Fibroblast of lung (primary cell): ENCODE measurements around the gene SHPK. TPM values are rescaled to one million over a fixed set of nuclear protein-coding genes. Genes with fewer than 3 reads are reported as not detected.

Experiments
- DNase-seq, 2 donors: peaks; one replicate each; pipeline versions ENCODE4 v3.0.0 to v3.0.0-alpha.2; 2010; ENCODE audit warnings: low read depth in 2 of 2
- H2AFZ ChIP-seq: 2 replicates; pipeline ENCODE4 v1.5.1; 2012; ENCODE audit warnings: low read length, control low read depth, inconsistent platforms
- H3K27ac ChIP-seq: 2 replicates; pipeline ENCODE4 v1.5.1; 2011; ENCODE audit warnings: low read length, control low read depth; ENCODE audit not compliant: insufficient read depth
- H3K27me3 ChIP-seq: 2 replicates; pipeline ENCODE4 v1.5.1; 2011; ENCODE audit warnings: mild to moderate bottlenecking, low read length; ENCODE audit not compliant: control insufficient read depth, insufficient read depth
- H3K36me3 ChIP-seq: 2 replicates; pipeline ENCODE4 v1.5.1; 2011; ENCODE audit warnings: low read length; ENCODE audit not compliant: control insufficient read depth, insufficient read depth
- H3K4me1 ChIP-seq: 2 replicates; pipeline ENCODE4 v1.5.1; 2011; ENCODE audit warnings: low read length; ENCODE audit not compliant: control insufficient read depth, insufficient read depth; ENCODE audit errors: extremely low read depth
- H3K4me2 ChIP-seq: 2 replicates; pipeline ENCODE4 v1.5.1; 2011; ENCODE audit warnings: low read length, control low read depth; ENCODE audit not compliant: insufficient read depth; ENCODE audit errors: extremely low read depth
- H3K4me3 ChIP-seq, 4 experiments: fragments of 200-600 bp in 1 of 4; sonication (generic) in 1 of 4; replicated peaks in 1 of 4; 2 replicates each; pipeline ENCODE4 v1.5.1; 2011 to 2016; ENCODE audit warnings: low read length in 4 of 4, low read depth in 3 of 4, mild to moderate bottlenecking in 3 of 4, control low read depth in 2 of 4, inconsistent platforms in 1 of 4, mixed read lengths in 1 of 4; ENCODE audit not compliant: insufficient read depth in 1 of 4; ENCODE audit errors: control extremely low read depth in 1 of 4
- H3K79me2 ChIP-seq: 2 replicates; pipeline ENCODE4 v1.5.1; 2012; ENCODE audit warnings: mild to moderate bottlenecking, low read length, inconsistent platforms; ENCODE audit not compliant: control insufficient read depth, insufficient read depth
- H3K9ac ChIP-seq: 2 replicates; pipeline ENCODE4 v1.5.1; 2011; ENCODE audit warnings: mild to moderate bottlenecking, low read length, control low read depth; ENCODE audit not compliant: insufficient read depth
- H3K9me3 ChIP-seq: 2 replicates; pipeline ENCODE4 v1.5.1; 2012; ENCODE audit warnings: low read depth, low read length; ENCODE audit not compliant: control insufficient read depth, insufficient read depth
- H4K20me1 ChIP-seq: 2 replicates; pipeline ENCODE4 v1.5.1; 2011; ENCODE audit warnings: low read length; ENCODE audit not compliant: control insufficient read depth, insufficient read depth; ENCODE audit errors: extremely low read depth
- CTCF ChIP-seq, 2 donors: IDR thresholded peaks in 1 of 2; conservative IDR thresholded peaks in 1 of 2; 1 replicate in 1 of 2; 2 replicates in 1 of 2; pipeline ENCODE4 v1.5.1; 2011 to 2012; ENCODE audit warnings: low read length in 2 of 2, control low read depth in 1 of 2, inconsistent platforms in 1 of 2, low read depth in 1 of 2, mild to moderate bottlenecking in 1 of 2
- EZH2 ChIP-seq: IDR thresholded peaks from 2 replicates; pipeline ENCODE4 v1.5.1; 2012; ENCODE audit warnings: low read length, control low read depth, mild to moderate bottlenecking; ENCODE audit errors: missing control alignments
- polyA plus RNA-seq, 2 donors: library from polyadenylated mRNA; depleted of rRNA in 1 of 2; stranded (reverse) in 1 of 2; unstranded in 1 of 2; fragments of >200 nt; gene quantifications; 2 replicates each; pipeline ENCODE4 v1.2.1, GENCODE V29; 2011 to 2012; ENCODE audit warnings: missing spikeins in 1 of 2
- total RNA-seq: library from RNA; depleted of rRNA; stranded (reverse); fragments of >200 nt; gene quantifications from 2 replicates; pipeline ENCODE4 v1.2.1, GENCODE V29; 2014

Gene SHPK
- total and polyA plus RNA-seq, 2 donors (not counting 1 experiment from before 2014, with no cell fraction given), result 7.2 to 8.9 TPM

GRCh38 chr17:3589784-3590183 lies 46.3 kb downstream of the SHPK start:
- Histone ChIP-seq H3K9ac (no peak overlapping the region), H4K20me1 (no peaks in the 10 kb centered on the region), H3K4me2 (no peak overlapping the region), H3K27me3 (no peaks in the 10 kb centered on the region), H3K79me2 (no peaks in the 10 kb centered on the region), H3K4me1 (no peaks in the 10 kb centered on the region), H3K27ac (no peak overlapping the region), H2AFZ (no peak overlapping the region), H3K4me3 (no peak overlapping the region), H3K36me3 (peaks cover 3% of the 10 kb centered on the region), H3K9me3 (no peaks in the 10 kb centered on the region)
- no peak for DNase-seq
- TF ChIP-seq CTCF (conservative IDR thresholded peaks at IDR 0.05 in 1 of 2, IDR thresholded peaks at IDR 0.05 in 1 of 2; ENCODE audit: low read depth in 1 of 2, low read length in 2 of 2) (no peak), EZH2 (no peak)

- Histone ChIP-seq H3K79me2 (no peaks in the 10 kb centered on the region), H3K4me2 (no peak overlapping the region), H2AFZ (no peak overlapping the region), H3K27me3 (no peaks in the 10 kb centered on the region), H3K4me1 (no peaks in the 10 kb centered on the region), H3K9ac (no peak overlapping the region), H3K36me3 (peaks cover 3% of the 10 kb centered on the region), H4K20me1 (no peaks in the 10 kb centered on the region), H3K9me3 (no peaks in the 10 kb centered on the region), H3K27ac (no peak overlapping the region), H3K4me3 (no peak overlapping the region)
- no peak for DNase-seq
- no peak for TF ChIP-seq CTCF (conservative IDR thresholded peaks at IDR 0.05 in 1 of 2, IDR thresholded peaks at IDR 0.05 in 1 of 2; ENCODE audit: low read depth in 1 of 2, low read length in 2 of 2)
- no peak for TF ChIP-seq EZH2
Measured at GRCh38 chr17:3585826-3586225, 50.2 kb downstream of the SHPK start.

- Histone ChIP-seq H3K27me3 (no peaks in the 10 kb centered on the region), H3K4me2 (no peak overlapping the region), H3K9me3 (no peaks in the 10 kb centered on the region), H3K9ac (no peak overlapping the region), H3K27ac (no peak overlapping the region), H3K79me2 (no peaks in the 10 kb centered on the region), H3K36me3 (peaks cover 5% of the 10 kb centered on the region), H2AFZ (no peak overlapping the region), H3K4me3 (no peak overlapping the region), H3K4me1 (no peaks in the 10 kb centered on the region), H4K20me1 (no peaks in the 10 kb centered on the region)
- no peak for DNase-seq
- TF ChIP-seq CTCF (conservative IDR thresholded peaks at IDR 0.05 in 1 of 2, IDR thresholded peaks at IDR 0.05 in 1 of 2; ENCODE audit: low read depth in 1 of 2, low read length in 2 of 2), result no peak
- TF ChIP-seq EZH2, result no peak
Measured at GRCh38 chr17:3583456-3583855, 52.6 kb downstream of the SHPK start.
